NCI-H2196 (cell line): ENCODE measurements around the gene CMTR1.
A peak's percentile ranks its signal among the peaks of the same experiment; 100 is the strongest.
"Not testable (repeated sequence)": the region's sequence is repeated elsewhere in the genome, so short reads cannot be mapped to it uniquely, and the experiment has no call there.

Experiments
- DNase-seq: peaks from one replicate; lab custom pipeline; 2025; ENCODE audit not compliant: unreplicated experiment; lab: John Stamatoyannopoulos, UW

The CMTR1 gene, protein sequence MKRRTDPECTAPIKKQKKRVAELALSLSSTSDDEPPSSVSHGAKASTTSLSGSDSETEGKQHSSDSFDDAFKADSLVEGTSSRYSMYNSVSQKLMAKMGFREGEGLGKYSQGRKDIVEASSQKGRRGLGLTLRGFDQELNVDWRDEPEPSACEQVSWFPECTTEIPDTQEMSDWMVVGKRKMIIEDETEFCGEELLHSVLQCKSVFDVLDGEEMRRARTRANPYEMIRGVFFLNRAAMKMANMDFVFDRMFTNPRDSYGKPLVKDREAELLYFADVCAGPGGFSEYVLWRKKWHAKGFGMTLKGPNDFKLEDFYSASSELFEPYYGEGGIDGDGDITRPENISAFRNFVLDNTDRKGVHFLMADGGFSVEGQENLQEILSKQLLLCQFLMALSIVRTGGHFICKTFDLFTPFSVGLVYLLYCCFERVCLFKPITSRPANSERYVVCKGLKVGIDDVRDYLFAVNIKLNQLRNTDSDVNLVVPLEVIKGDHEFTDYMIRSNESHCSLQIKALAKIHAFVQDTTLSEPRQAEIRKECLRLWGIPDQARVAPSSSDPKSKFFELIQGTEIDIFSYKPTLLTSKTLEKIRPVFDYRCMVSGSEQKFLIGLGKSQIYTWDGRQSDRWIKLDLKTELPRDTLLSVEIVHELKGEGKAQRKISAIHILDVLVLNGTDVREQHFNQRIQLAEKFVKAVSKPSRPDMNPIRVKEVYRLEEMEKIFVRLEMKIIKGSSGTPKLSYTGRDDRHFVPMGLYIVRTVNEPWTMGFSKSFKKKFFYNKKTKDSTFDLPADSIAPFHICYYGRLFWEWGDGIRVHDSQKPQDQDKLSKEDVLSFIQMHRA

DNA sequence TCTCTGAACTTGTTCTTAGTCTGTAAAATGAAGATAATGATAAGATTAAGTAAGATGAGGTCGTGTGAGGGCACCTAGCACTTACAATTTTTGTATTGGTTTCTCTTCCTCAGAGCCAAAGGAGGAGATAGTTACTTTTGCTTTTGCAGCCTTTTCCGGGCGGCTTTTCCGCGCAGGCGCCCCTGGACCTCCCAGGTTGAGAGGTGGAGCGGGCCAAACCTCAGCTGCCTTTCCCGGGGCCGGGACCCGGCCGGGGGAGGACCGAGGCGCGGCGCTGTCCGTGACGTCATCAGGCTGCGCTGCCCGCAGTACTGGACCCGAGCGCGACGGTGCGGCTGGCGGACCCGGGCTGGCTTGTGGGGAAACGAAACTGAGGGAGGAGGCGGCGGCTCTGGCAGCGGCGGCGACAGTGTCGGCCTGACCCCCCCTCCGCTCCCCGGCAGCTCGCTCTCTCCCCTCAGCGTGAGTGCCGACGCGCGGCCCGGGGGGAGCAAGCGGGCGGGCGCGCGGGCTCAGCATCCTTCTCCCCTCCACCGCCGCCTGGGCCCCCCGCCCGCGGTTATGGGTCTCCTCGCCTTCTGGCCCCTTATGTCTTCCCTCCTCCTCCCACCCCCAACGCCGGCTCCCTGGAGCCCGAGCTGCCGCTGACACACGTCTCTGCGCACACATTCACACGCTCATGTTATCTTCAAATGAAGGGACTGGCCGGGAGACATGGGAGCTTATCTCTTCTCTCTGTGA is at the start of gene CMTR1:
Gene CMTR1, plus strand, starts transcription at position 306 of the 741 bp plus-strand sequence. CDS start 2,409 bp downstream, outside the sequence.
- DNase-seq: peak; percentile 94

DNA sequence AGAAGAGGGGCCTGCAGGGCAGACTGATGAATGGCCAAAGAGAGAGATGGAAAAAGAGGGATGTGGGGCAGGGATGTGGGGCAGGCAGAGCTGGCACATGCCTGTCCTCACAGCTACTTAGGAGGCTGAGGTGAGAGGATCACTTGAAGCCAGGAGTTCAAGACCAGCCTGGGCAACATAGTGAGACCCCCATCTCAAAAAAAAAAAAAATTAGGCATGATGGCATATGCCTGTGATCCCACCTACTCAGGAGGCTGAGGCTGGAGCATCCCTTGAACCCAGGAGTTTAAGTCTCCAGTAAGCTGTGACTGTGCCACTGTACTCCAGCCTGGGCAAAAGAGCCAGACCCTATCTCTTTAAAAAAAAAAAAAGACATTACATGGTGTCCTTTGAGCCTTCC is 44.4 kb upstream of the CMTR1 start:
- DNase-seq: no peak

DNA sequence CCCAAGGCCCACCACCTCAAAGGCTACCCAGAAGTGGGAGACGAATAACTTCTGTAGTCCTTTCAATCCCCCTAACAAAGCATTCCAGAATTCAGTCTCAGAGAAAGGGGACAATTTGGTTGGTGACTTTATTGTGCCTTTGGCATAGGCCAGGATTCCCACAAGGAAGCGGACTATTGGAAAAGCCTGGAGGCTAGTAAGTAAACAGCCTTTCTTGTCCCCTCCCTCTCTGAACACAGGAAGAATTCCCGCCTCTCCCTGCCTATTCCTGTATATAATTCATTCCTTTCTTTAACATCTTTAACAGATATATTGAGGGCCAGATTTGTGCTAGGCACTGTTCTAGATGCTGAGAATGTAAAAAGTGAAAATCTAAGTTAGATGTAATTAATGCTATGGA is 43.2 kb upstream of the CMTR1 start:
- DNase-seq: no peak

DNA sequence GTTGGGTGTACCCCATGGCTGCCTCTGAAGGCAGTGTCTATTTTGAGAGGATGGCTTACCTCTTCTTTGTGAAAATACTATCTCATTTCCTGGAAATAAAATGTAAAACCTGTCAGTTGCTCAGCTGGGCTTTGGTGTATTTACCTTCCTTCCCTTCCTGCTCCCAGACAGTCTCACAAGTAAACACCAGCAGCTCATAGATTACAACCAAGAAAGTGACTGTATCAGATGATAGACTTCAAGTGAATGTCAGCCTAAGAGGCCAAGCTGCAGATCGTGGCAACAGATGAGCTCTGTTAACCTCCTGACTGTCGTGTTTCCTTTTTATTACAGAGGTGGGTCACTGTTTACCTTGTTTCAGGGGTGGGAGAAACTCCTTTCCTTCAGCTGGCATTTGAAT is 41.9 kb upstream of the CMTR1 start:
- no peak for DNase-seq

DNA sequence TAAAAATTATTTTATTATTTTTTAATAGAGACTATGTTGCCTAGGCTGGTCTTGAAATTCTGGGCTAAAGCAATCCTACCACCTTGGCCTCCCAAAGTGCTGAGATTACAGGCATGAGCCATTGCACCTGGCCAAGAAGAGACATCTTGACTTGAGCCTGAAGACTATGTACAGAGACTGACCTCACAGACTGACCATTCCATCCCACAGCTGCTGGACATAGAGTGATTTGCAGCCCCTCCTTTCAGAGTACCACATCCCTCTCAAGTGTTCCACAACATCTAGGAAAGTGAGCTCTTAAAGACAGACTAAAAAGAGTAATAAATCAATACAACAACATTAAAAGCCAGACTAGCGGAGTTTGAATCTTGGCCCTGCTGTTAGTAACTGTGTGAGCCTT is 40.2 kb upstream of the CMTR1 start:
- DNase-seq: no peak

DNA sequence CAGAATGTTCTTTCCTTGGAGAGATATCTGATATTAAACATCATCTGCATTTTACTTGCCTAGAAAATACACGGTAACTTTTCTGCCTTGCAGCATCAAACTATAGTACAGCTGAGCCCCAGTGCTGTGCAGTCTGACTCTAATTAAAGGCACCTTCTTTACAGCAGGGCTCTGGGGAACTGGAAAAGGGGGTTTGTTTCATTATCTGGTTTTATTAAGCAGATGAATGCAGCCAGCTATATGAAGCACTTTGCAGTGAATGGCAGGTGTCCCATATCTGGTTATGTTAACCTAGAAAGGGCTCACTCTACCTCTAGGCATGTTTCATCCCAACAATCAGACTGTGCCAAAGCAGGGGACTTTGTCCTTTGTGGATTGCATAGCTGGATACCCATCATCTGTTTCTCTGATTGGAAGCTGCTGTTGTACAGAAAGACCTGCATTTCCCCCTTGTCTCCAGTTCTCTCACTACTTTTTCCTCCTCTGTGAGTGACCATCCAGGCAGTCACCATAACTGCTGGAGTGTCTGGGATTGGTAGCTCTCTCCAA is 39.6 kb upstream of the CMTR1 start:
- no peak for DNase-seq

DNA sequence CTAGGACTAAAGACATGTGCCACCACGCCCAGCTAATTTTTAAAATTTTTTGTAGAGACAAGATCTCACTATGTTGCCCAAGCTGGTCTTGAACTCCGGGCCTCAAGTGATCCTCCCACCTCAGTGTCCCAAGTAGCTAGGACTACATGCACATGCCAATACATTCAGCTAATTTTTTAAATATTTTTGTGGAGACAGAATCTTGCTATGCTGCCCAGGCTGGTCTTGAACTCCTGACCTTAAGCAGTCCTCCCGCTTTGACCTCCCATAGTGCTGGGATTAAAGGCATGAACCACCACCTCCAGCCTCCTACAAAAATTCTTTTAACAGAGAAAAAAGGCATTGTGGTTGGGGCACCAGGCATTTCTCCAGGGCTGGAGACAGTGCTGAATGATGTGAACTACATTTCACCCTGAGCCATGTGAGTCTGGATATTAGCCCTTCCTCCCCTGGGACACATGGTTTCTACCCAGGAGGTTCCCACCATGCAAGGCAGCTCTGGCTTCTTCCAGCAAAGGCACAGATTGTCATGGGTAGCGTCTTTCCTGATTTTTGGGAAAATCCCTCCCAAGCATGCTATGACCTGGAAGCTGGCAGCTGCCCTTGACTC is 36.3 kb upstream of the CMTR1 start:
- DNase-seq: no peak

DNA sequence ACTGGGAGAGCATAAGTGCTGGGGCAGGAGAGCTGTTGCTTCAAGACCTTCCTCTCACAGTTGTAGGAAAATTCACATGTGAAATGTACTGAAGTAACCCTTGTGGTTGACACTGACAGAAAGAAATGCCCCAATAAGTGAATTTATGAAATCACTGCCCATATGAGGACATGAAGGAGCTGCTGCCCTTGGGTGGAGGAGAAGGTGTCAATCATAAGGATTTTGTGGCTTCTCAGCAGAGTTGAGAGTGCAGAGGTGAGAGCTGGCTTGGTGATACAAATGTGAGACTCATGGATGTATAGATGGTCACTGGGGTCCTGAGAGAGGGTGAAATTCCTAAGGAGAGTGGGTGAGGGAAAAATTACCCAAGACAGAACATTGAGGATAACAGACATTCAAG is 33.9 kb upstream of the CMTR1 start:
- no peak for DNase-seq

DNA sequence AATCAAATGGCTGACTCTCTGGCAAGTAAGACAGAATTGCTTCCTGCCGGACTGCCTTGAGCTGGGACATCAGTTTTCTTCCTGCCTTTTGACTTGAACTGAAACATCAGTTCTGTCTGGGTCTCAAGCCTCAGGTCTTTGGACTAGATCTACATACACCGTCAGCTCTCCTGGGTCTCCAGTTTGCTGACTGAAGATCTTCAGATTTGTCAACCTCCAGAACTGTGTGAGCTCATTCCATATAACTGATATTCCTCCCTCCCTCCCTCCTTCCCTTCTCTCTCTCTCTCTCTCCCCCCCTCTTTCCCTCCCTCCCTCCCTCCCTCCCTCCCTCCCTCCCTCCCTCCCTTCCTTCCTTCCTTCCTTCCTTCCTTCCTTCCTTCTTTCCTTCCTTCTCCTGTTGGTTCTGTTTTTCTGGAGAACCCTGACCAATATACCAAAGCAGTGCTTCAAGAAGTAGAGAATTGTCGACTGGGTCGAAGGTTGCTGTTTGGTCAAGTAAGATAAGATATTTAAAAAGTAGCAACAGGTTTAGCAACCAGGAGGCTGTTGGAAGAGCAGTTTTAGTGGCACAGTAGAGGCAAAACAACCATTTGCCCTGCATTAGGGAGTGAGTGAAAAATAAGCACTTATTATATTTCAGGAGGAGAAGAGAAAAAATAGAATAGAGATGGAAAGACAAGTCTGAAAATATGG is 33.1 kb upstream of the CMTR1 start:
- no peak for DNase-seq

DNA sequence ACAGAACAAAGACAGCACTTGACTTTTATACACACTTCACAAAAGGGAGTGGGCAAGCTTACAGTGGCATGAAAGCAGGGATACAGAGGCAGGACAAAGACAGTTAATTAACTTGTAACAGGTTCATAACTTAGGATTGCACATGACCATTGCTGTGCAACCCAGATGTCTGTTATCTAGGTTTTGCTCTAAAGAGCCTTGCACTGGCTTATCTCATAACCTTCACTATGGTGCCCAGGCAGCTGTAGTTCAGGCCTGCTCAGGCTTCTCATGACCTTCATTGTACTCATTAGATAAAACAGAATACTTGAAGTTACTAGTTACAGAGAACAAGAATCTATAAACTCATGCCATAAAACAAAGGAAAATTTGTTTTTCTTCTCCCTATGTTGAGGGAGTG is 31.4 kb upstream of the CMTR1 start:
- DNase-seq: not testable (repeated sequence)

DNA sequence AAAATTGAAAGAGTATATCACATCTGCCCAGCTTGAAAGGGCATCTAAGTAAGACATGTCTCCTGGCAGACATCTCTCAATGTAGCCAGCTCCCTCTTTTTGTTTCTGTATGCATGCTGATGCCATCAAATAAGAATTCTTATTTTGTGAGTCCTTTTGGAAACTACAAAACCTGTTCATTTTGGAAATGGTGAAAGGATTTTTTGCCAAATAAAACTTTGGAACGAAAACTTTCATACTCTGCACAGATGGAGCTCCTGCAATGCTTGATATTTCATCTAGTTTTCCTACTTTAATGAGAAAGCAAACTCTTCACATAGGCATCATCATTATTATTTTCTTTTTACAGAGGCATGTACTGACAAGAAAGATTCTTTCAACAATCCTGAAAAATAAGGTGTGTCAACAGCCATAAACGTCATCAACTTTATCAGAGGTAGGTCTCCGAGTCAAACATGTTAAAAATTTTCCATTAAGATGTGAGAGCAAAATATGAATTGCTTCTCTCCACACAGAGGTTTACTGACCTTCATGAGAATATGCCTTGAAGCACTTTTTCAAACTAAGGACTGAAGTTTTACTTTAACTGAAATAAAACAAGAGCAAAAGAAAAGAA is 26.2 kb upstream of the CMTR1 start:
- no peak for DNase-seq

DNA sequence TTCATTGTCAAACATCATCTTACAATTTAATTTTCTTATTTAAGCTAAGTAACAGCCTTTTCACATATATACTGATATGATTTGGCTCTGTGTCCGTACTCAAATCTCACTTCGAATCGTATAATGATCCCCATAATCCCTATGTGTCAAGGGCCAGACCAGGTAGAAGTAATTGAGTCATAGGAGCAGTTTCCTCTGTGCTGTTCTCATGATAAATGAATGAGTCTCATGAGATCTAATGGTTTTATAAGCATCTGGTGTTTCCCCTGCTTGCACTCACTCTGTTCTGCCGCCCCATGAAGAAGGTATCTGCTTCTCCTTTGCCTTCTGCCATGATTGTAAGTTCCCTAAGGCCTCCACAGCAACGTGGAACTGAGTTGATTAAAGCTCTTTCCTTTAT is 25.1 kb upstream of the CMTR1 start:
- no peak for DNase-seq

DNA sequence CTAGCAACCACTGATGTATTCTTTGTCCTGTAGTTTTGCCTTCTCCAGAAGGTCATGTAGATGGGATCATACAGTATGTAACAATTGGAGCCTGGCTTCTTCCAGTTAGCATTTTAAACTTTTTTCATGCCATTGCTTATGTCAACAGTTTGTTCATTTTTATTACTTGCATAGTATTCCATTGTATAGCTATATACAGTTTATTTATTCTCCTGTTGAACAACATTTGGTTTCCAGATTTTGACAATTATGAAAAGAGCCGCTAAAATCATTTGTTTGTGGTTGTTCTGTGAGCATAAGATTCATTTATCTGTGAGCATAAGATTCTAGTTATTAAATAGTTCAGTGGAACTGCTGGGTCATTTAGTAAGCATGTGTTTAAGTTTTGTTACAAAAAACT is 23.5 kb upstream of the CMTR1 start:
- DNase-seq: no peak

DNA sequence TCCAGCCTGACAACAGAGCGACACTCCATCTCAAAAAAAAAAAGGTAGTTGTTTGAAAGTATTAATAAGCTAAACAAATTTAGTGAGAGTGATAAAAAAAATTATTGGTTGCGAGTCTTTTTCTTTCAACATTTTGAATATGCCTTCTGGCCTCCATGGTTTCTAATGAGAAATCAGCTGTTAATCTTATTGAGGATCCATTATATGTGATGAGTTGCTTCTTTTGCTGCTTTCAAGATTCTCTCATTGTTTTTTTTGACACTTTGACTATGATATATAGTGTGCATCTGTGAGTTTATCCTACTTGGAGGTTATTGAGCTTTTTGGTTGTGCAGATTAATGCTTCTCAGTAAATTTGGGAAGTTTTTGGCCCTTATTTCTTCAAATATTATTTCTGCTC is 15.6 kb upstream of the CMTR1 start:
- DNase-seq: no peak

DNA sequence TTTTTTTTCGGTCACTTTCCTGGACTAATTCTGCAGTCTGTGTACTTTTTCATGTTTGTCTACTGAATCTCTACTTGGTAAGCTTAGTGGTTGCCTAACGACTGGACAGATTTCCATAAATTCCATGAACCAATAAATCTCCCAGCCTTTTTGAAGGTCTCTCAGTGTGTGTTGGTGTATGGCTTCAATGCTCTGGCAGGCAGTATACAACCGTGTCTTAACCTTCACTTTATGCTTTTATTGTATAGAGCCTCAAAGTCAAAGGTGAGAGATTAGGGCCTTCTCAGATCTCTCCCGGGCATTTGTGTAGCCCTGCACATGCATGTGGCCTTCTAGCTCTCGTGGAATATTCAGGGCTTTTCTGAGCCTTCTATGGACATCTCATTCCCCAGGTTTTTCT is 14.3 kb upstream of the CMTR1 start:
- DNase-seq: no peak

DNA sequence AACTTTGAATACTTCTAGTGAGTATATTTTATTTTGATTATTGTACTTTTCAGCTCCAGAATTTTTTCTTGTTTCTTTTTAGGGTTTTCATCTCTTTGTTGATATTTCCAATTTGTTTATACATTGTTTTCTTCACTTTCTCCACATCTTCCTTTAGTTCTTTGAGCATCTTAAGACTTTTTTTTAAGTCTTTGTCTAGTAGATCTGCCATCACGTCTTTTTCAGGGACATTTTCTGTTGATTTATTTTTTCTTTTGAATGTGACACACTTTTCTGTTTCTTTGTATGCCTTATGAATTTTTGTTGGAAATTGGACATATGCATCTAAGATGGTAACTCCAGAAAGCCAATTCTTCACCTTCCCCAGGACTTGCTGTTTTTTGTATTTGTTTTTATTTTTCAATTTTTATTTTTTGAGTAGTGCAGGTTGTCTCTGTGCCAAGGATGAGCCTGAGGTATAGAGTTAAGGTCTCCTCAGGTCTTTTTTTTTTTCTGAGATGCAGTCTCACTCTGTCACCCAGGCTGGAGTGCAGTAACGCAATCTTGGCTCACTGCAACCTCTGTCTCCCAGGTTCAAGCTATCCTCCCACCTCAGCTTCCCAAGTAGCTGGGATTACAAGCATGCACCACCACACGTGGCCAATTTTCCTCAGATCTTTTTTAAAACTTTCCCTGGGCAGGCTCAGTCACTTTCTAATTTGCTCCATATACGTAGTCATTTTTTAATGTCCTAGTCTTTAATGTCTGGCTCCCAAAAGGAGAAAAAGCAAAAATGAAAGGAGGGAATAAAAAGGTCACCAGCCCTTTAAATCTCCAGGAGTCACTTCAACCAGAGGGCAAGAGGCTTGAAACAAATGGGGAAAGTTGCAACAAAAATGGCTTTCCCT is 6.7 kb upstream of the CMTR1 start:
- DNase-seq: no peak

DNA sequence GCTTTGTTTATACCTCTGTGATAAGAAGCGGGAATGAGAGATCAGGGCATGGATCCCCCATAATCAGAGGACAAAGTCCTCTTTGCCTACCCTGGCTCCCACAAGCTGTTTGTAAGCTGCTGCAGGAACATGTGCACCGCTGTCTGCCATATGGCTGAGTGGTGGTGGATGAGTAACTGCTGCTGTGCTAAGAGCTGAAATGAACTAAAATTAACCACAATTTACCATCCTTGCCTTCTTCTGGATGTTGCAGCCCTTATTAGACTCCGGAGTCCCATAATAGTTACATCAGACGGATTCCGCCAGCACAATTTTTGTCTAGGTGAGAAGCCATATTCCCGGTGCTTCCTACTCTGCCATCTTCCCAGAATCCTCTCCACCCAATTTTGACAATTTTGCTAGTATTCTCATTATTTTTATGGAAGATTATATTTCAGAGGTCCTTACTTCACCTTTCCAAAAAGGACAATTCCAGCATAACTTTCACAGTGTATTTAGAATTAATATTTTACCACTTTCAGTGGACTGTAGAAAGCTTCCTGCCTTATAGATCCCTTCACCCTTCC is 6.0 kb upstream of the CMTR1 start:
- DNase-seq: no peak

DNA sequence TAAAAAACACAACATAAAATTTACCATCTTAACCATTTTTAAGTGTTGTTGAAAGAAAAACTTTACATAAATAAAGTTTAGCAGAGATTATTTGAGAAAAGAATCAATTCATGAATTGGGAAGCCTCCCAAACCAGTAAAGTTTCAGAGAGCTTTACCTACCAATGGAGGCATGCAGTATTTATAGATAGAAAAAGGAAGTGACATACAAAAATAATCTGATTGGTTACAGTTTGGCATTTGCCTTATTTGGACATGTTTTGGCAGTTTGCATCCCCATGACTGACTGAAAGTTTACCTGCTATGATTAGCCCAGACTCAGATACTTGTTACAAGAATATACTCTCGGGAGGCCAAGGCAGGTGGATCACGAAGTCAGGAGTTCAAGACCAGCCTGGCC is 3.7 kb upstream of the CMTR1 start:
- no peak for DNase-seq

DNA sequence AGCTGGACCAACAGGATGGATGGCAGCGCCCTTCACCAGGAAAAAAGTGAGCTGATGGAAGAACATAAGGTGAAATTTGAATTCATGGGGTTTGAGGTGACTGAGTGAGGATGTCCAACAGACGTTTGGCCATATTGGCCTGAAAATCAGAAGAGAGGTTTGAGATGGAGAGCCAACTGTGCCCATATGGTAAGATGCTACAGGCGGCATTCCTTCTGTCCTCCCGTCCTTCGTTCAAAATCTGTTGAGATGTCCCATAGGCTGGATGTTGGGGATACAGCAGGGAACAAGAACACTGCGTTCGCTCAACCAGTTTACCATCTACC is 468 bp upstream of the CMTR1 start:
- DNase-seq: no peak
